Stimulated activated CD8-positive, alpha-beta memory T cell treated with anti-CD3 and anti-CD28 coated beads, Interleukin-7, amount 100 ng/mL, for 1 hour (primary cell): Measurements from ENCODE around the gene NPC1.

Source experiments
- DNase-seq, 2 donors: peaks; one replicate each; pipeline ENCODE4 v3.0.0-alpha.2; 2020; ENCODE audit warnings: low read depth in 2 of 2

Gene NPC1

GRCh38 chr18:23487738-23488570, 98.4 kb downstream of the NPC1 start:
- no peak for DNase-seq

GRCh38 chr18:23485386-23485785, 100.9 kb downstream of the NPC1 start:
- DNase-seq = no peak

- no peak for DNase-seq
Observed at GRCh38 chr18:23484561-23485182, 101.6 kb downstream of the NPC1 start.
